ENCODE data around the gene PTGER2. TPM values are rescaled to one million over a fixed set of nuclear protein-coding genes. Genes with fewer than 3 reads are reported as not detected.

The PTGER2 gene
- total and polyA plus RNA-seq, 10 of the 15 experiments (the other 5 are each of a cell fraction or from before 2014, with no cell fraction given), result 0.03 to 1.6 (median 0.33) TPM

DNA sequence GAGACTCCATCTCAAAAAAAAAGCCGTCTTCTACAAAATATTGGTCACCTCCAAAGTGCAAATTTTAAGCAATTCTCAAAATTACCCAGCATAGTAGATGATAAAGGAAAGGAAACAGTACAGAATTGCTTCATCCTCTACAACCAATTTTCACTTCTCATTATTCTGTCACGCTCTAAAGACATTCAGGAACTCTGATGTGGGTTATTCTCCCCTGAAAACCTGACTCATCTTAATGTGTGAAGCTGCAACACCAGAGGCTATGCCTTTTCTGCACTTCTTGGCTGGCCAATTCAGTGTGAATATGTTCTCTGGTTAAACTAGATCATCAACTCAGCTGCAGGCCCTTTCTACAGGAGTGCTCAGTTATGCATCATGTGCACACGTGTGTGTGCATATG is 11.0 kb downstream of the PTGER2 start (continued):
- TF ChIP-seq, protein P1, sequence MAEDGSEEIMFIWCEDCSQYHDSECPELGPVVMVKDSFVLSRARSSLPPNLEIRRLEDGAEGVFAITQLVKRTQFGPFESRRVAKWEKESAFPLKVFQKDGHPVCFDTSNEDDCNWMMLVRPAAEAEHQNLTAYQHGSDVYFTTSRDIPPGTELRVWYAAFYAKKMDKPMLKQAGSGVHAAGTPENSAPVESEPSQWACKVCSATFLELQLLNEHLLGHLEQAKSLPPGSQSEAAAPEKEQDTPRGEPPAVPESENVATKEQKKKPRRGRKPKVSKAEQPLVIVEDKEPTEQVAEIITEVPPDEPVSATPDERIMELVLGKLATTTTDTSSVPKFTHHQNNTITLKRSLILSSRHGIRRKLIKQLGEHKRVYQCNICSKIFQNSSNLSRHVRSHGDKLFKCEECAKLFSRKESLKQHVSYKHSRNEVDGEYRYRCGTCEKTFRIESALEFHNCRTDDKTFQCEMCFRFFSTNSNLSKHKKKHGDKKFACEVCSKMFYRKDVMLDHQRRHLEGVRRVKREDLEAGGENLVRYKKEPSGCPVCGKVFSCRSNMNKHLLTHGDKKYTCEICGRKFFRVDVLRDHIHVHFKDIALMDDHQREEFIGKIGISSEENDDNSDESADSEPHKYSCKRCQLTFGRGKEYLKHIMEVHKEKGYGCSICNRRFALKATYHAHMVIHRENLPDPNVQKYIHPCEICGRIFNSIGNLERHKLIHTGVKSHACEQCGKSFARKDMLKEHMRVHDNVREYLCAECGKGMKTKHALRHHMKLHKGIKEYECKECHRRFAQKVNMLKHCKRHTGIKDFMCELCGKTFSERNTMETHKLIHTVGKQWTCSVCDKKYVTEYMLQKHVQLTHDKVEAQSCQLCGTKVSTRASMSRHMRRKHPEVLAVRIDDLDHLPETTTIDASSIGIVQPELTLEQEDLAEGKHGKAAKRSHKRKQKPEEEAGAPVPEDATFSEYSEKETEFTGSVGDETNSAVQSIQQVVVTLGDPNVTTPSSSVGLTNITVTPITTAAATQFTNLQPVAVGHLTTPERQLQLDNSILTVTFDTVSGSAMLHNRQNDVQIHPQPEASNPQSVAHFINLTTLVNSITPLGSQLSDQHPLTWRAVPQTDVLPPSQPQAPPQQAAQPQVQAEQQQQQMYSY (CRISPR knock-in tag; IDR thresholded peaks at IDR 0.05), result no peak
- TF ChIP-seq, protein P2, sequence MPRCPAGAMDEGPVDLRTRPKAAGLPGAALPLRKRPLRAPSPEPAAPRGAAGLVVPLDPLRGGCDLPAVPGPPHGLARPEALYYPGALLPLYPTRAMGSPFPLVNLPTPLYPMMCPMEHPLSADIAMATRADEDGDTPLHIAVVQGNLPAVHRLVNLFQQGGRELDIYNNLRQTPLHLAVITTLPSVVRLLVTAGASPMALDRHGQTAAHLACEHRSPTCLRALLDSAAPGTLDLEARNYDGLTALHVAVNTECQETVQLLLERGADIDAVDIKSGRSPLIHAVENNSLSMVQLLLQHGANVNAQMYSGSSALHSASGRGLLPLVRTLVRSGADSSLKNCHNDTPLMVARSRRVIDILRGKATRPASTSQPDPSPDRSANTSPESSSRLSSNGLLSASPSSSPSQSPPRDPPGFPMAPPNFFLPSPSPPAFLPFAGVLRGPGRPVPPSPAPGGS (IDR thresholded peaks at IDR 0.05; ENCODE audit: borderline replicate concordance, insufficient read depth, low read depth, low read length, poor library complexity, severe bottlenecking), result no peak
- TF ChIP-seq PML (IDR thresholded peaks at IDR 0.05; ENCODE audit: low read length), result 0 out of 2 replicates have a peak, but pooled peaks have one; percentile 48
- no peak for TF ChIP-seq NR2C1 (IDR thresholded peaks at IDR 0.05)
- TF ChIP-seq TCF7 (IDR thresholded peaks at IDR 0.05; ENCODE audit: borderline replicate concordance), result peak; percentile 93
- TF ChIP-seq, protein P3, sequence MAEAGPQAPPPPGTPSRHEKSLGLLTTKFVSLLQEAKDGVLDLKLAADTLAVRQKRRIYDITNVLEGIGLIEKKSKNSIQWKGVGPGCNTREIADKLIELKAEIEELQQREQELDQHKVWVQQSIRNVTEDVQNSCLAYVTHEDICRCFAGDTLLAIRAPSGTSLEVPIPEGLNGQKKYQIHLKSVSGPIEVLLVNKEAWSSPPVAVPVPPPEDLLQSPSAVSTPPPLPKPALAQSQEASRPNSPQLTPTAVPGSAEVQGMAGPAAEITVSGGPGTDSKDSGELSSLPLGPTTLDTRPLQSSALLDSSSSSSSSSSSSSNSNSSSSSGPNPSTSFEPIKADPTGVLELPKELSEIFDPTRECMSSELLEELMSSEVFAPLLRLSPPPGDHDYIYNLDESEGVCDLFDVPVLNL (IDR thresholded peaks at IDR 0.05; ENCODE audit: low read depth, low read length), result no peak
- TF ChIP-seq NFYB (IDR thresholded peaks at IDR 0.05; ENCODE audit: insufficient read depth, low read depth, low read length), result no peak
- peak; percentile 83; the same call in 1 of the 2 replicates for TF ChIP-seq NBN (IDR thresholded peaks at IDR 0.05)
